Endodermal cell (in vitro differentiated cells): ENCODE results near the gene TBC1D24. TPM values are rescaled to one million over a fixed set of nuclear protein-coding genes. Genes with fewer than 3 reads are reported as not detected.

ENCODE experiments used
- DNase-seq: peaks from one replicate; pipeline ENCODE4 v3.0.0-alpha.2; 2017
- H3K27ac ChIP-seq: 2 replicates; pipeline ENCODE4 v1.5.1; 2013; ENCODE audit warnings: mild to moderate bottlenecking, low read depth, low read length, moderate library complexity
- H3K27me3 ChIP-seq: 2 replicates; pipeline ENCODE4 v1.6.1; 2013; ENCODE audit warnings: mild to moderate bottlenecking, low read length, moderate library complexity; ENCODE audit not compliant: insufficient read depth, control insufficient read depth, poor library complexity, severe bottlenecking
- H3K36me3 ChIP-seq: 2 replicates; pipeline ENCODE4 v1.7.0; 2013; ENCODE audit warnings: mild to moderate bottlenecking, low read length, moderate library complexity; ENCODE audit not compliant: control insufficient read depth, insufficient read depth
- H3K4me1 ChIP-seq: one replicate; pipeline ENCODE4 v1.7.0; 2013; ENCODE audit warnings: low read length; ENCODE audit not compliant: control insufficient read depth, insufficient read depth
- H3K4me3 ChIP-seq: 2 replicates; pipeline ENCODE4 v1.5.1; 2013; ENCODE audit warnings: mild to moderate bottlenecking, low read length, moderate library complexity
- H3K9ac ChIP-seq: 2 replicates; pipeline ENCODE4 v1.6.1; 2013; ENCODE audit warnings: mild to moderate bottlenecking, low read length, moderate library complexity; ENCODE audit not compliant: poor library complexity, severe bottlenecking; ENCODE audit errors: extremely low read depth
- H3K9me3 ChIP-seq: 2 replicates; pipeline ENCODE4 v1.6.1; 2013; ENCODE audit warnings: mild to moderate bottlenecking, low read length, moderate library complexity; ENCODE audit not compliant: control insufficient read depth
- H3K27ac Mint-ChIP-seq: 2 replicates; pipeline ENCODE4 v1.8.0; 2020; ENCODE audit warnings: mixed read lengths
- H3K27me3 Mint-ChIP-seq: 2 replicates; pipeline ENCODE4 v1.8.0; 2021; ENCODE audit warnings: mild to moderate bottlenecking, mixed read lengths; ENCODE audit not compliant: insufficient read depth
- H3K36me3 Mint-ChIP-seq: 2 replicates; pipeline ENCODE4 v1.8.0; 2020; ENCODE audit warnings: low read depth, mixed read lengths
- H3K4me1 Mint-ChIP-seq: 2 replicates; pipeline ENCODE4 v1.8.0; 2020; ENCODE audit warnings: mixed read lengths
- H3K4me3 Mint-ChIP-seq: 2 replicates; pipeline ENCODE4 v1.8.0; 2020; ENCODE audit warnings: mild to moderate bottlenecking, moderate library complexity, mixed read lengths
- H3K9me3 Mint-ChIP-seq: 2 replicates; pipeline ENCODE4 v1.8.0; 2020; ENCODE audit warnings: mild to moderate bottlenecking, mixed read lengths
- WGBS, 2 experiments: methylation state at CpG; one replicate each; pipeline versions ENCODE4 v1.1.5 to v1.1.7; 2013; ENCODE audit warnings: missing lambda C conversion rate in 2 of 2, mixed read lengths in 1 of 2; ENCODE audit not compliant: insufficient coverage in 1 of 2, insufficient read length in 1 of 2; 5-methylcytosine and 5-hydroxymethylcytosine counted together
- total RNA-seq, 2 donors: library from RNA; stranded (reverse); fragmentation: NEBNext Ultra II Directional in 1 of 2; extraction: Animal tissue kit (Norgen Biotek cat#: 25700) in 1 of 2; gene quantifications; 2 replicates in 1 of 2; 3 replicates in 1 of 2; pipeline ENCODE4 v1.2.1, GENCODE V29; 2021
- TF ChIP-seq, protein P1 (sequence below): fragments of 200-600 bp; sonication (generic); conservative IDR thresholded peaks from 2 replicates; pipeline ENCODE4 v1.5.0; 2021; ENCODE audit warnings: antibody characterized with exemption, mild to moderate bottlenecking

Gene TBC1D24
- total RNA-seq, 2 donors from 2014 or later: 15.7 to 19.4 TPM

DNA sequence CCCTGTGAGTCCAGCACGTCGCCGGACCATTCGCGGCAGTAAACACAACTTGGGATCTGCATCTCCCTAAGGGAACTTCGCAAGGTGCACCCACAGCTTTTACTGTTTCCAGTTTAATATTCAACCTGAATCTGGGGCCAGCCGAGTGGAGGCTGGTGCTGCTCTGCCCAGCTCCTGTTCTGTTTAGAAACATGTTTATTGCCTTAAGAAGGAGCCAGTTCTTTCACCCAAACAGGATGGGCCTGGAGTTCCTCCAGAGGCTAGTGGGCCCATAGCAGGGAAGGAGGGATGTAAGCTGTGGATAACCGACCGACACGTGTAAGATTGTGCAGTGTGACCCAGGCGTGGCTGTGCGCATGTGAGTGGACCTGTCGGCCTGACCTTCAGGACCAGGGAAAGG is 17.4 kb downstream of the TBC1D24 start:
- Mint-ChIP-seq H3K27me3 (no peaks in the 10 kb centered on the region), H3K27ac (no peak overlapping the region), H3K4me3 (no peak overlapping the region), H3K9me3 (no peaks in the 10 kb centered on the region), H3K36me3 (peaks cover 2% of the 10 kb centered on the region), H3K4me1 (no peaks in the 10 kb centered on the region)
- H3K36me3 ChIP-seq: no peaks in the 10 kb centered on the region
- no peak overlapping the region for H3K9ac ChIP-seq
- no peaks in the 10 kb centered on the region for H3K9me3 ChIP-seq
- no peak overlapping the region for H3K27ac ChIP-seq
- 93 to 97% methylated on average over 13 of the region's 13 CpGs for WGBS, 2 experiments
- no peak for DNase-seq
- no peaks in the 10 kb centered on the region for H3K27me3 ChIP-seq
- H3K4me3 ChIP-seq: no peak overlapping the region
- TF ChIP-seq, protein P1, sequence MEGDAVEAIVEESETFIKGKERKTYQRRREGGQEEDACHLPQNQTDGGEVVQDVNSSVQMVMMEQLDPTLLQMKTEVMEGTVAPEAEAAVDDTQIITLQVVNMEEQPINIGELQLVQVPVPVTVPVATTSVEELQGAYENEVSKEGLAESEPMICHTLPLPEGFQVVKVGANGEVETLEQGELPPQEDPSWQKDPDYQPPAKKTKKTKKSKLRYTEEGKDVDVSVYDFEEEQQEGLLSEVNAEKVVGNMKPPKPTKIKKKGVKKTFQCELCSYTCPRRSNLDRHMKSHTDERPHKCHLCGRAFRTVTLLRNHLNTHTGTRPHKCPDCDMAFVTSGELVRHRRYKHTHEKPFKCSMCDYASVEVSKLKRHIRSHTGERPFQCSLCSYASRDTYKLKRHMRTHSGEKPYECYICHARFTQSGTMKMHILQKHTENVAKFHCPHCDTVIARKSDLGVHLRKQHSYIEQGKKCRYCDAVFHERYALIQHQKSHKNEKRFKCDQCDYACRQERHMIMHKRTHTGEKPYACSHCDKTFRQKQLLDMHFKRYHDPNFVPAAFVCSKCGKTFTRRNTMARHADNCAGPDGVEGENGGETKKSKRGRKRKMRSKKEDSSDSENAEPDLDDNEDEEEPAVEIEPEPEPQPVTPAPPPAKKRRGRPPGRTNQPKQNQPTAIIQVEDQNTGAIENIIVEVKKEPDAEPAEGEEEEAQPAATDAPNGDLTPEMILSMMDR: no peak
- no peaks in the 10 kb centered on the region for H3K4me1 ChIP-seq

DNA sequence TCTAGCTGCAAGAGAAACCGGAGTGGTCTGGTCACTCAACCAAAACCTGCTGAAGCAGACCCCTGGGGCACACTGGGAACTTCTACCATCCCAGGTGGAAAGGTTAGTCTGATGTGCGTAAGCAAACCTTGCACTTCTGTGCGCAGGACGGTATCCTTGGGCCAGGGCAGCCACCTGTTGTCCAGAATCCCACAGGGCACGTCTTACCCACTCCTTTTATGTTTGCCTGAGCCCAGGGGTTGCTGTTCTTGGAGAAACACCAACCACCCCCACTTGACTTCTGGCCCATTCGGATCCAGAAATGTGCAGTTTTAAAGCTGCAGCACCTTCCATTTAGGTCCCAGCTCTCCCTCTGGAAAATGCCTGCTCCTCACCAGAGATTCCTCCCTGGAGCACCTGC is 18.7 kb downstream of the TBC1D24 start:
- Histone ChIP-seq H3K27ac (no peak overlapping the region), H3K4me3 (no peak overlapping the region), H3K4me1 (no peaks in the 10 kb centered on the region), H3K9ac (no peak overlapping the region), H3K36me3 (no peaks in the 10 kb centered on the region), H3K9me3 (no peaks in the 10 kb centered on the region), H3K27me3 (no peaks in the 10 kb centered on the region)
- Mint-ChIP-seq H3K27ac (no peak overlapping the region), H3K36me3 (peaks cover 7% of the 10 kb centered on the region), H3K27me3 (no peaks in the 10 kb centered on the region), H3K9me3 (no peaks in the 10 kb centered on the region), H3K4me1 (no peaks in the 10 kb centered on the region), H3K4me3 (no peak overlapping the region)
- WGBS, 2 experiments: 93 to 97% methylated on average over 5 to 6 of the region's 6 CpGs
- TF ChIP-seq, protein P1: no peak
- no peak for DNase-seq

DNA sequence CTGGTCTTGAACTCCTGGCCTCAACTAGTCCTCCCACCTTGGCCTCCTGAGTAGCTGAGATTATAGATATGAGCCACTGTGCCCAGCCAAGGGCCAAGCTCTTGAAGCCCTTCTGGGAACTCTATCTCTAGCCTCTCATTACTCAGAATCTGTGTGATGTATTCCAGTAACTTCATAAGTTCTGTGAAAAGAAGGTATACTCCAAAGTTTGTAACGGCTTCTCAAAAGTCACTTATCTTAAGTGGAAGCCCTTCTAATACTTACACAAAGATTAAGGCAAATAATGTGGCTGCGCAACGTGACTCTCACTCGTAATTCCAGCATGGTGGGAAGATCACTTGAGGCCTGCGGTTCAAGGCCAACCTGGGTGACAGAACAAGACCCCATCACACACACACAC is 19.7 kb downstream of the TBC1D24 start:
- Histone ChIP-seq H3K27me3 (no peaks in the 10 kb centered on the region), H3K9me3 (no peaks in the 10 kb centered on the region), H3K4me3 (no peak overlapping the region), H3K36me3 (no peaks in the 10 kb centered on the region), H3K9ac (no peak overlapping the region), H3K4me1 (no peaks in the 10 kb centered on the region), H3K27ac (no peak overlapping the region)
- H3K4me1 Mint-ChIP-seq: no peaks in the 10 kb centered on the region
- 91 to 100% methylated on average over 1 to 5 of the region's 5 CpGs for WGBS, 2 experiments
- TF ChIP-seq, protein P1: no peak
- DNase-seq: no peak
- H3K27ac Mint-ChIP-seq: no peak overlapping the region
- no peaks in the 10 kb centered on the region for H3K27me3 Mint-ChIP-seq
- H3K4me3 Mint-ChIP-seq: no peak overlapping the region
- no peaks in the 10 kb centered on the region for H3K9me3 Mint-ChIP-seq
- peaks cover 7% of the 10 kb centered on the region for H3K36me3 Mint-ChIP-seq
